Caki2 (cell line): ENCODE data around the gene WBP11. TPM values are rescaled to one million over a fixed set of nuclear protein-coding genes. Genes with fewer than 3 reads are reported as not detected.

ENCODE experiments used
- DNase-seq: peaks from one replicate; pipeline ENCODE4 v3.0.0-alpha.2; 2015; ENCODE audit warnings: low read depth
- in situ Hi-C: cut with HindIII; loops from 2 replicates; pipeline ENCODE4 v1.10.0; 2016; ENCODE audit warnings: low sequenced_read_pairs, low pct_unique_long_range_greater_than_20kb, mixed read lengths
- total RNA-seq: library from RNA; depleted of rRNA; stranded (reverse); fragments of >200 nt; shearing (Covaris generic); gene quantifications from 2 replicates; pipeline ENCODE4 v1.2.3, GENCODE V29; 2014; ENCODE audit warnings: low replicate concordance; rRNA removed

WBP11 gene
- total RNA-seq, result 11.0 and 18.2 TPM in 2 replicates

GRCh38 chr12:14803011-14803829 is at the start of gene WBP11, which contains the start of gene C12orf60:
TSS of gene WBP11 (minus strand) at chr12:14803478. CDS start at chr12:14801383, 2,095 bp downstream.
TSS of gene C12orf60 (plus strand) at chr12:14803670. CDS start at chr12:14822936, 19,266 bp downstream.
- in situ Hi-C loops, result no loop called here
- DNase-seq, result peak; percentile 97

- in situ Hi-C loops, result no loop called here
- no peak for DNase-seq
These were observed 49.6 kb upstream of the WBP11 start for GRCh38 chr12:14852880-14853279.

GRCh38 chr12:14850929-14851663 is 47.8 kb upstream of the WBP11 start:
- DNase-seq, result no peak
- in situ Hi-C loops, result no loop called here

GRCh38 chr12:14849661-14850060 is 46.4 kb upstream of the WBP11 start:
- DNase-seq, result no peak
- in situ Hi-C loops, result no loop called here

- in situ Hi-C loops, result no loop called here
- no peak for DNase-seq
These were observed 43.8 kb upstream of the WBP11 start for GRCh38 chr12:14846876-14847580.

GRCh38 chr12:14846042-14846587 is 42.8 kb upstream of the WBP11 start:
- in situ Hi-C loops, result no loop called here
- no peak for DNase-seq

- in situ Hi-C loops, result no loop called here
- peak; percentile 61 for DNase-seq
These were observed 42.1 kb upstream of the WBP11 start for GRCh38 chr12:14845350-14845750.

- in situ Hi-C loops, result no loop called here
- no peak for DNase-seq
These were observed 41.1 kb upstream of the WBP11 start for GRCh38 chr12:14844401-14844800.

- no peak for DNase-seq
- in situ Hi-C loops, result no loop called here
These were observed 40.2 kb upstream of the WBP11 start, which contains the start of gene ART4 for GRCh38 chr12:14843425-14843887. TSS of gene ART4 (minus strand) at chr12:14843526. CDS start at chr12:14843113, 413 bp downstream.

GRCh38 chr12:14842315-14842714 is 39.0 kb upstream of the WBP11 start:
- no peak for DNase-seq
- in situ Hi-C loops, result no loop called here

GRCh38 chr12:14841761-14842160 is 38.5 kb upstream of the WBP11 start:
- peak; percentile 76 for DNase-seq
- in situ Hi-C loops, result no loop called here

GRCh38 chr12:14840616-14841015 is 37.3 kb upstream of the WBP11 start:
- in situ Hi-C loops, result no loop called here
- DNase-seq, result no peak

GRCh38 chr12:14839262-14839661 is 36.0 kb upstream of the WBP11 start:
- in situ Hi-C loops, result no loop called here
- DNase-seq, result no peak

- peak; percentile 76 for DNase-seq
- in situ Hi-C loops, result no loop called here
These were observed 33.3 kb upstream of the WBP11 start for GRCh38 chr12:14836336-14837210.

GRCh38 chr12:14834509-14834908 is 31.2 kb upstream of the WBP11 start:
- in situ Hi-C loops, result no loop called here
- no peak for DNase-seq

GRCh38 chr12:14833952-14834351 is 30.7 kb upstream of the WBP11 start:
- peak; percentile 31 for DNase-seq
- in situ Hi-C loops, result no loop called here

GRCh38 chr12:14833336-14833735 is 30.1 kb upstream of the WBP11 start:
- in situ Hi-C loops, result no loop called here
- DNase-seq, result no peak
